OCI-LY3 (cell line): ENCODE results near the gene ARHGEF11.

Experiments
- H2AFZ ChIP-seq: fragments of 200-600, 300-600 bp; shearing (Covaris generic); 2 replicates; pipeline ENCODE4 v1.6.0; 2014; ENCODE audit warnings: antibody characterized with exemption, low read depth, low read length
- H3K27ac ChIP-seq: fragments of 200-600, 300-600 bp; sonication (generic); 2 replicates; pipeline ENCODE4 v1.5.1; 2014; ENCODE audit warnings: mild to moderate bottlenecking, low read length, moderate library complexity, mixed read lengths
- H3K27me3 ChIP-seq: fragments of 200-600, 300-600 bp; sonication (generic); 2 replicates; pipeline ENCODE4 v1.6.1; 2014; ENCODE audit warnings: low read depth, low read length, mixed read lengths
- H3K36me3 ChIP-seq: fragments of 200-600, 300-600 bp; sonication (generic); replicated peaks from 2 replicates; pipeline ENCODE3; 2014; ENCODE audit warnings: low read depth, low read length, mixed read lengths
- H3K4me1 ChIP-seq: fragments of 300-600, 200-600 bp; sonication (generic); 2 replicates; pipeline ENCODE4 v1.6.1; 2014; ENCODE audit warnings: low read length, mixed read lengths
- H3K4me2 ChIP-seq: fragments of 200-600, 300-600 bp; sonication (generic); 2 replicates; pipeline ENCODE4 v1.6.1; 2014; ENCODE audit warnings: low read length, mixed read lengths
- H3K4me3 ChIP-seq: fragments of 300-600, 200-600 bp; sonication (generic); 2 replicates; pipeline ENCODE4 v1.5.1; 2014; ENCODE audit warnings: antibody characterized with exemption, mild to moderate bottlenecking, low read length, moderate library complexity
- H3K79me2 ChIP-seq: fragments of 300-600, 200-600 bp; shearing (Covaris generic); 2 replicates; pipeline ENCODE4 v1.6.1; 2014; ENCODE audit warnings: mild to moderate bottlenecking, low read length, mixed read lengths
- H3K9ac ChIP-seq: fragments of 300-600, 200-600 bp; shearing (Covaris generic); 2 replicates; pipeline ENCODE4 v1.6.0; 2014; ENCODE audit warnings: mild to moderate bottlenecking, low read length, moderate library complexity
- H3K9me3 ChIP-seq: fragments of 200-600, 300-600 bp; shearing (Covaris generic); 2 replicates; pipeline ENCODE4 v1.6.1; 2014; ENCODE audit warnings: low read length, mixed read lengths; ENCODE audit not compliant: insufficient read depth
- H4K20me1 ChIP-seq: fragments of 200-600, 300-600 bp; sonication (generic); 2 replicates; pipeline ENCODE4 v1.6.1; 2016; ENCODE audit warnings: low read length, mixed read lengths; ENCODE audit not compliant: insufficient read depth
- CTCF ChIP-seq: fragments of 200-600, 300-600 bp; sonication (generic); IDR thresholded peaks from 2 replicates; pipeline ENCODE4 v1.5.1; 2014; ENCODE audit warnings: antibody characterized with exemption, low read length, low read depth
- EZH2phosphoT487 ChIP-seq: fragments of 200-600 bp; shearing (Covaris generic); IDR thresholded peaks from 2 replicates; pipeline ENCODE4 v1.6.1; 2018; ENCODE audit warnings: antibody characterized with exemption, mixed run types, low read depth

ARHGEF11 gene

GRCh38 chr1:156992215-156992614 lies 53.3 kb downstream of the ARHGEF11 start:
- Histone ChIP-seq H2AFZ (no peak overlapping the region), H3K36me3 (peaks cover 3% of the 10 kb centered on the region), H3K9ac (no peak overlapping the region), H3K4me3 (no peak overlapping the region), H3K4me2 (no peak overlapping the region), H4K20me1 (peaks cover 6% of the 10 kb centered on the region; the same call in 1 of the 2 replicates), H3K9me3 (no peaks in the 10 kb centered on the region), H3K27ac (no peak overlapping the region), H3K4me1 (no peaks in the 10 kb centered on the region), H3K79me2 (no peaks in the 10 kb centered on the region), H3K27me3 (no peaks in the 10 kb centered on the region)
- TF ChIP-seq CTCF: no peak
- no peak for TF ChIP-seq EZH2phosphoT487

- H3K4me1 ChIP-seq: no peaks in the 10 kb centered on the region
Observed at GRCh38 chr1:156987715-156988114, 57.8 kb downstream of the ARHGEF11 start.

GRCh38 chr1:156980551-156980950 lies 65.0 kb downstream of the ARHGEF11 start:
- Histone ChIP-seq H3K36me3 (peaks cover 19% of the 10 kb centered on the region), H3K9ac (no peak overlapping the region), H3K4me3 (no peak overlapping the region), H3K27ac (no peak overlapping the region), H2AFZ (no peak overlapping the region), H4K20me1 (no peaks in the 10 kb centered on the region), H3K4me2 (no peak overlapping the region), H3K79me2 (no peaks in the 10 kb centered on the region), H3K27me3 (no peaks in the 10 kb centered on the region), H3K9me3 (no peaks in the 10 kb centered on the region), H3K4me1 (no peaks in the 10 kb centered on the region)
- no peak for TF ChIP-seq EZH2phosphoT487
- TF ChIP-seq CTCF: no peak

More at GRCh38 chr1:156987715-156988114, 57.8 kb downstream of the ARHGEF11 start:
- H3K4me2 ChIP-seq: no peak overlapping the region
- no peaks in the 10 kb centered on the region for H3K79me2 ChIP-seq
- H3K36me3 ChIP-seq: peaks cover 3% of the 10 kb centered on the region
- TF ChIP-seq CTCF (no peak), EZH2phosphoT487 (no peak)
- H3K27ac ChIP-seq: no peak overlapping the region
- no peaks in the 10 kb centered on the region for H3K27me3 ChIP-seq
- no peak overlapping the region for H3K9ac ChIP-seq
- no peaks in the 10 kb centered on the region for H3K9me3 ChIP-seq
- no peak overlapping the region for H3K4me3 ChIP-seq
- no peaks in the 10 kb centered on the region; the same call in 1 of the 2 replicates for H4K20me1 ChIP-seq
- no peak overlapping the region for H2AFZ ChIP-seq

GRCh38 chr1:156975084-156975483 lies 70.5 kb downstream of the ARHGEF11 start:
- H3K27ac ChIP-seq: no peak overlapping the region
- no peaks in the 10 kb centered on the region for H3K79me2 ChIP-seq
- no peaks in the 10 kb centered on the region for H3K4me1 ChIP-seq
- H3K9me3 ChIP-seq: no peaks in the 10 kb centered on the region
- H3K27me3 ChIP-seq: no peaks in the 10 kb centered on the region
- H2AFZ ChIP-seq: no peak overlapping the region
- H3K36me3 ChIP-seq: peaks cover 26% of the 10 kb centered on the region
- TF ChIP-seq EZH2phosphoT487: no peak
- no peak for TF ChIP-seq CTCF
- no peak overlapping the region for H3K4me2 ChIP-seq
- H3K9ac ChIP-seq: no peak overlapping the region
- H4K20me1 ChIP-seq: no peaks in the 10 kb centered on the region
- no peak overlapping the region for H3K4me3 ChIP-seq
